ENCODE data around the gene KDM4C. TPM values are rescaled to one million over a fixed set of nuclear protein-coding genes. Genes with fewer than 3 reads are reported as not detected.
"Not testable (repeated sequence)": the region's sequence is repeated elsewhere in the genome, so short reads cannot be mapped to it uniquely, and the experiment has no call there.

KDM4C gene
- total RNA-seq, 2 experiments from 2014 or later = 49.4 to 50.0 TPM

GRCh38 chr9:6944896-6945295, 187.1 kb downstream of the KDM4C start:
- Mint-ChIP-seq H3K27me3 (no peaks in the 10 kb centered on the region), H3K4me3 (no peak overlapping the region), H3K27ac (no peak overlapping the region), H3K9me3 (peaks cover 2% of the 10 kb centered on the region), H3K36me3 (ENCODE audit: low read depth) (peaks cover 5% of the 10 kb centered on the region), H3K4me1 (peaks cover 9% of the 10 kb centered on the region)
- CTCF ChIA-PET = no interaction called here
- POLR2A ChIA-PET = no interaction called here
- no peak for DNase-seq

DNA sequence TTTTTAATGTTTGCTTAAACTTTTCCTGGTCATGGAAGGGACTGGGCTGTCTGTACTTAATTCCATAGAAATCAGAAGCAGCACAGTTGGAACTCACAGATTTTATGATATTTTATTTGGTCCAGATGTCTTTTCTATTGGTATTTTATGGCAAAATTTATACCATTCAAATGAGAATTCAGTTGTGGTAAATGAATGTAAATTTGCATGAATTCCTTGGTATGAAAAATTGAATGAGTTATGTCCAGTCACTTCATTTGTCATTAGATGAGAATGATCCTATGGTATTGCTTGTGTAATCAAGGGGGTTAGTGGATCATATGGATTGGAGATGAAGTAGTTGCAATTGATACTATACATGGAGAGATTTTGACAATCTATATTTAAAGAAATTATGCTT, 188.0 kb downstream of the KDM4C start:
- ChIA-PET POLR2A (no interaction called here), CTCF (no interaction called here)
- H3K27me3 Mint-ChIP-seq = no peaks in the 10 kb centered on the region
- H3K4me3 Mint-ChIP-seq = no peak overlapping the region
- H3K4me1 Mint-ChIP-seq = peaks cover 8% of the 10 kb centered on the region
- DNase-seq = no peak
- peaks cover 8% of the 10 kb centered on the region for H3K36me3 Mint-ChIP-seq (ENCODE audit: low read depth)
- peaks cover 2% of the 10 kb centered on the region for H3K9me3 Mint-ChIP-seq
- H3K27ac Mint-ChIP-seq = no peak overlapping the region

GRCh38 chr9:6946583-6947166, 188.9 kb downstream of the KDM4C start:
- CTCF ChIA-PET = interaction anchor here (1.0 kb wide), 1 partner anchor 38 kb away, joined by 3 read pairs; no protein-coding TSS in a partner anchor
- no peak for DNase-seq

GRCh38 chr9:6948921-6949320, 191.1 kb downstream of the KDM4C start:
- H3K4me3 Mint-ChIP-seq; H3K27me3 Mint-ChIP-seq; H3K27ac Mint-ChIP-seq; H3K4me1 Mint-ChIP-seq; POLR2A ChIA-PET; DNase-seq; H3K9me3 Mint-ChIP-seq; CTCF ChIA-PET; H3K36me3 Mint-ChIP-seq (ENCODE audit: low read depth): not testable (repeated sequence)

More at GRCh38 chr9:6946583-6947166, 188.9 kb downstream of the KDM4C start:
- POLR2A ChIA-PET = no interaction called here
- Mint-ChIP-seq H3K9me3 (peaks cover 2% of the 10 kb centered on the region), H3K27ac (no peak overlapping the region), H3K36me3 (ENCODE audit: low read depth) (peaks cover 8% of the 10 kb centered on the region), H3K27me3 (no peaks in the 10 kb centered on the region), H3K4me1 (peaks cover 8% of the 10 kb centered on the region), H3K4me3 (no peak overlapping the region)

DNA sequence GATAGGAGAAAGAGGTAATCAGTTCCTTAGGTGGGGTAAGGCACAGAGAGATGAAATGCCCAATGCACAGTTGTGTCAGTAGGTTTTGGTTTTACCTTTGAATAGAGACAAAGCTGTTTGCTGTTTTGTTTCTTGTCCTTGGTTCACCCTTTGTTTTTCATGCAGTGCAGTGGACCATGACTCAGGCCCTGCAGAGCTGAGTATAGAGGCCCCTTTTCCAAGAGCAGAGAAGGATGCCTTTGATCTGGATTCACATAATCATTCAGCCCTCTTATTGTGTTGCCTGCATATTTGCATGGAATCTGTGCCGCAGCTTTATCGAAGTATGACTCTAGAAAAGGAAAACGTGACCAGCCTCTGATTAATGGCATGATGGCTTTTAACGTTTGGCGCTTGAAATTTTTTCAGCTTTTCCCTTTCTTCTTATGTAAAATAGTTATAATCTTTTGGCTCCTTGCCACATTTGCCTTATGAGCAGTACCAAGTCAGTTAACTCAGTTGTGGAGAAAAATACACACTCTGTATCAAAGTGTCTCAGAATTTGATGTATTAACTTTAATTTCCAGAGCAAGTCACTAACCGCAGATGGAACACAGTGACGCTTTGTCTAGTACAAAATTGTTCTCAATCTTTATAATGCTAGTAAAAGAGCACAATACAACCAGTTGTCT, 197.6 kb downstream of the KDM4C start:
- POLR2A ChIA-PET = no interaction called here
- no peak for DNase-seq
- Mint-ChIP-seq H3K36me3 (ENCODE audit: low read depth) (peaks cover 6% of the 10 kb centered on the region), H3K4me3 (no peak overlapping the region), H3K27ac (no peak overlapping the region), H3K4me1 (peaks cover 2% of the 10 kb centered on the region), H3K9me3 (no peaks in the 10 kb centered on the region), H3K27me3 (no peaks in the 10 kb centered on the region)
- CTCF ChIA-PET = interaction anchor here (0.6 kb wide), 1 partner anchor 35 kb away, joined by 3 read pairs; no protein-coding TSS in a partner anchor

DNA sequence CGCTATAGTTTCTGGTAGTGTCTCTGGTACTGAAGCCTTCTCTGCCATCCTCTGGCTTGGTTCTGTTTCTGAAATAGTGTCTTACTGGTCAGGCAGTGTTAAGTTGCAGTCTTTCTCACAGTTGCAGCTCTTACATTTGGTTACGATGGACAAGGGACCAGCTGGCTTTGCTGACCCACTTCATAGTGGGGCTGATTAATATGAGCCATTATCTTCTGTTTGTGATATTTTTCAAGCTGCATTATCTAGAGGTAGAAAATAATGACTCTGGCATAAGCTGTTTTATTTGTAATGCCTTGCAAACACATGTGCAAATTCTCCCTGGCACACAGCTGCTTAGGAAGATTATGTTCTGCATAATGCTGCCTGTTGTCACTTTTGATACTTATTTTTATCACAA, 199.1 kb downstream of the KDM4C start:
- no peaks in the 10 kb centered on the region for H3K9me3 Mint-ChIP-seq
- H3K27me3 Mint-ChIP-seq = no peaks in the 10 kb centered on the region
- no peak for DNase-seq
- no peak overlapping the region for H3K4me3 Mint-ChIP-seq
- H3K27ac Mint-ChIP-seq = no peak overlapping the region
- POLR2A ChIA-PET = interaction anchor here (1.6 kb wide), 1 partner anchor 199 kb away, joined by 3 read pairs; the partner anchor contains the start of gene KDM4C
- peaks cover 2% of the 10 kb centered on the region for H3K4me1 Mint-ChIP-seq
- H3K36me3 Mint-ChIP-seq (ENCODE audit: low read depth) = peaks cover 9% of the 10 kb centered on the region
- CTCF ChIA-PET = no interaction called here

- H3K4me3 Mint-ChIP-seq = no peak overlapping the region
- H3K9me3 Mint-ChIP-seq = no peaks in the 10 kb centered on the region
- peaks cover 2% of the 10 kb centered on the region for H3K4me1 Mint-ChIP-seq
- ChIA-PET CTCF (no interaction called here), POLR2A (no interaction called here)
- H3K36me3 Mint-ChIP-seq (ENCODE audit: low read depth) = peaks cover 11% of the 10 kb centered on the region
- no peaks in the 10 kb centered on the region for H3K27me3 Mint-ChIP-seq
- no peak for DNase-seq
- no peak overlapping the region for H3K27ac Mint-ChIP-seq
Observed at GRCh38 chr9:6959270-6960000, 201.7 kb downstream of the KDM4C start.

GRCh38 chr9:6960777-6961176, 203.0 kb downstream of the KDM4C start:
- H3K4me3 Mint-ChIP-seq = no peak overlapping the region
- no peaks in the 10 kb centered on the region for H3K27me3 Mint-ChIP-seq
- H3K27ac Mint-ChIP-seq = no peak overlapping the region
- no peaks in the 10 kb centered on the region for H3K9me3 Mint-ChIP-seq
- ChIA-PET POLR2A (no interaction called here), CTCF (no interaction called here)
- peaks cover 11% of the 10 kb centered on the region for H3K36me3 Mint-ChIP-seq (ENCODE audit: low read depth)
- no peaks in the 10 kb centered on the region for H3K4me1 Mint-ChIP-seq
- no peak for DNase-seq

- H3K27me3 Mint-ChIP-seq = no peaks in the 10 kb centered on the region
- H3K9me3 Mint-ChIP-seq = no peaks in the 10 kb centered on the region
- ChIA-PET POLR2A (no interaction called here), CTCF (no interaction called here)
- no peaks in the 10 kb centered on the region for H3K4me1 Mint-ChIP-seq
- no peak overlapping the region for H3K27ac Mint-ChIP-seq
- peaks cover 11% of the 10 kb centered on the region for H3K36me3 Mint-ChIP-seq (ENCODE audit: low read depth)
- H3K4me3 Mint-ChIP-seq = no peak overlapping the region
- DNase-seq = no peak
Observed at GRCh38 chr9:6961845-6962522, 204.2 kb downstream of the KDM4C start.

GRCh38 chr9:6965566-6965965, 207.8 kb downstream of the KDM4C start:
- H3K27ac Mint-ChIP-seq = no peak overlapping the region
- no peaks in the 10 kb centered on the region for H3K27me3 Mint-ChIP-seq
- POLR2A ChIA-PET = no interaction called here
- CTCF ChIA-PET = no interaction called here
- H3K36me3 Mint-ChIP-seq (ENCODE audit: low read depth) = peaks cover 3% of the 10 kb centered on the region
- no peaks in the 10 kb centered on the region for H3K4me1 Mint-ChIP-seq
- no peaks in the 10 kb centered on the region for H3K9me3 Mint-ChIP-seq
- H3K4me3 Mint-ChIP-seq = no peak overlapping the region
- DNase-seq = no peak

- no peak overlapping the region for H3K4me3 Mint-ChIP-seq
- no peaks in the 10 kb centered on the region for H3K27me3 Mint-ChIP-seq
- H3K9me3 Mint-ChIP-seq = no peaks in the 10 kb centered on the region
- ChIA-PET POLR2A (no interaction called here), CTCF (no interaction called here)
- H3K4me1 Mint-ChIP-seq = peaks cover 6% of the 10 kb centered on the region
- H3K27ac Mint-ChIP-seq = no peak overlapping the region
- peaks cover 1% of the 10 kb centered on the region for H3K36me3 Mint-ChIP-seq (ENCODE audit: low read depth)
- DNase-seq = no peak
Observed at GRCh38 chr9:6968271-6968670, 210.5 kb downstream of the KDM4C start.

GRCh38 chr9:6969805-6970204, 212.0 kb downstream of the KDM4C start:
- Mint-ChIP-seq H3K9me3 (no peaks in the 10 kb centered on the region), H3K4me1 (peaks cover 11% of the 10 kb centered on the region), H3K4me3 (no peak overlapping the region), H3K27me3 (no peaks in the 10 kb centered on the region), H3K27ac (no peak overlapping the region), H3K36me3 (ENCODE audit: low read depth) (no peaks in the 10 kb centered on the region)
- POLR2A ChIA-PET = no interaction called here
- no peak for DNase-seq
- CTCF ChIA-PET = no interaction called here

- ChIA-PET POLR2A (no interaction called here), CTCF (no interaction called here)
- Mint-ChIP-seq H3K27me3 (no peaks in the 10 kb centered on the region), H3K4me1 (peaks cover 11% of the 10 kb centered on the region), H3K36me3 (ENCODE audit: low read depth) (no peaks in the 10 kb centered on the region), H3K27ac (no peak overlapping the region), H3K4me3 (no peak overlapping the region), H3K9me3 (no peaks in the 10 kb centered on the region)
- no peak for DNase-seq
Observed at GRCh38 chr9:6973089-6973488, 215.3 kb downstream of the KDM4C start.

Data from activated CD4-positive, alpha-beta memory T cell treated with anti-CD3 and anti-CD28 coated beads, Interleukin-2, amount 10 ng/mL, durations not matched to agents 7 days and 5 days (primary cell).